CD4-positive, CD25-positive, alpha-beta regulatory T cell (primary cell): Measurements from ENCODE around the gene CTH. TPM values are rescaled to one million over a fixed set of nuclear protein-coding genes. Genes with fewer than 3 reads are reported as not detected.
A peak's percentile ranks its signal among the peaks of the same experiment; 100 is the strongest.
"Not testable (repeated sequence)": the region's sequence is repeated elsewhere in the genome, so short reads cannot be mapped to it uniquely, and the experiment has no call there.

Source experiments
- ATAC-seq, 2 donors: fragments of 150-1000 bp; cut with Tn5 transposase; one replicate each; pipeline ENCODE4 v1.10.0; 2021; ENCODE audit warnings: low read depth in 2 of 2, moderate number of reproducible peaks in 2 of 2, moderate library complexity in 1 of 2
- DNase-seq, 3 donors: peaks; one replicate each; pipeline versions ENCODE4 v3.0.0 to v3.0.0-alpha.2; 2012 to 2022; ENCODE audit warnings: mixed read lengths in 1 of 3
- H3K27ac ChIP-seq: one replicate; pipeline ENCODE4 v1.7.0; 2013; ENCODE audit warnings: mild to moderate bottlenecking, low read length; ENCODE audit not compliant: insufficient read depth, poor library complexity, severe bottlenecking
- H3K27me3 ChIP-seq: one replicate; pipeline ENCODE4 v1.7.0; 2013; ENCODE audit warnings: low read length; ENCODE audit not compliant: control insufficient read depth, insufficient read depth
- H3K36me3 ChIP-seq: one replicate; pipeline ENCODE4 v1.7.0; 2013; ENCODE audit warnings: mild to moderate bottlenecking, low read length, moderate library complexity; ENCODE audit not compliant: control insufficient read depth, insufficient read depth
- H3K4me1 ChIP-seq: 2 replicates; pipeline ENCODE4 v1.7.0; 2013; ENCODE audit warnings: mild to moderate bottlenecking, low read length; ENCODE audit not compliant: insufficient read depth, control insufficient read depth, poor library complexity, severe bottlenecking
- H3K4me3 ChIP-seq: one replicate; pipeline ENCODE4 v1.7.0; 2013; ENCODE audit warnings: low read depth, mild to moderate bottlenecking, low read length, moderate library complexity
- H3K9me3 ChIP-seq, 2 experiments: 1 replicate in 1 of 2; 2 replicates in 1 of 2; pipeline ENCODE4 v1.7.0; 2013; ENCODE audit warnings: low read length in 2 of 2, mild to moderate bottlenecking in 1 of 2, moderate library complexity in 1 of 2; ENCODE audit not compliant: control insufficient read depth in 2 of 2
- H3K27ac Mint-ChIP-seq, 3 donors: one replicate each; pipeline ENCODE4 v1.8.0; 2020 to 2022; ENCODE audit warnings: mild to moderate bottlenecking in 3 of 3, mixed read lengths in 3 of 3, moderate library complexity in 2 of 3
- H3K27me3 Mint-ChIP-seq: one replicate; pipeline ENCODE4 v1.8.0; 2022; ENCODE audit warnings: mild to moderate bottlenecking, mixed read lengths
- H3K36me3 Mint-ChIP-seq: one replicate; pipeline ENCODE4 v1.8.0; 2020; ENCODE audit warnings: mixed read lengths
- H3K4me1 Mint-ChIP-seq, 4 donors: one replicate each; pipeline ENCODE4 v1.8.0; 2020 to 2022; ENCODE audit warnings: mixed read lengths in 4 of 4, mild to moderate bottlenecking in 1 of 4
- H3K4me3 Mint-ChIP-seq, 4 donors: one replicate each; pipeline ENCODE4 v1.8.0; 2020 to 2022; ENCODE audit warnings: mild to moderate bottlenecking in 4 of 4, mixed read lengths in 4 of 4, moderate library complexity in 3 of 4
- H3K9me3 Mint-ChIP-seq, 7 donors: one replicate each; pipeline ENCODE4 v1.8.0; 2020 to 2022; ENCODE audit warnings: mixed read lengths in 7 of 7, mild to moderate bottlenecking in 3 of 7, moderate library complexity in 2 of 7
- polyA plus RNA-seq, 4 donors: library from polyadenylated mRNA; unstranded; fragments of 300-500 nt; fragmentation: Illumina TruSeq; gene quantifications; one replicate each; pipeline ENCODE4 v1.2.3, GENCODE V29; 2021
- total RNA-seq: library from RNA; stranded (reverse); gene quantifications from one replicate; pipeline ENCODE4 v1.2.3, GENCODE V29; 2022

CTH gene
- total RNA-seq (4.6 TPM), polyA plus RNA-seq (1 to 10 TPM in 2 of 4 donors, under 1 TPM in 1, not detected in 1; 0.71 to 2.3 (median 1.6) TPM)

DNA sequence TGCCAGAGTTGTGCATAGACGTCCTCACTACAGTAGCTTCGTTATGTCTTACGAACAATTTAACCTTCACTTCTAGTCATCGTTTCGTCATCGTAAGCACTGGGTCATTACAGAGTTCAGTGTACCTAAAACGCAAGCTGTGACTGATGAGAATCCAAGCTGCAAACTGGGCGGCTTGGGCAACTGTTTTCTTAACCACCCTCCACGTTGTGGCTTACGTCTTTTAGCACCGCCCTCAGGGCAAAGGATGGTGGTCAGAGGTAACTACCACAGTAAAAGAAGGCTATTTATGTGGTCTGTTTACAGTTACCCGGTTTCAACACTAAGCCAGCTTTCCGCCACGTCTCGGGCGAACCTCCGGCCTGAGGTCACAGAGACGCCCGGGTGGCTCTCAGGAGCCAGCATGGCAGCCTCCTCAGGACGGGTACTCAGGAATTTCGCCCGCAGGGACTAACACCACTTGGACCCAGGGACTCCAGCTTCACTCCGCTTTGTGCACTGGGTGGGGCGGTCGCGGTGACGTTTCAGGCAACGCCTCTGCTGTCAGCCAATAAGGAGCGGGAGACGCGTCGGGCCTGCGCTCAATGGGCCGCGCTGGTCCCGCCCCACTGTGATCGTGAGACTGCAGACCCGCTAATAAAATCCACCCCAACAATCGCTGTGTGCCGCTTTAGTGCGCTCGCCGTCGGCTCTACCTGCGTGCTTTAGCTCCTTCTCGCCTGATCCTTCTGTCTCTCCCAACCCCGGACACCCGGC, at the start of gene CTH:
Gene CTH (plus strand): TSS at position 665 of the 756 bp plus-strand sequence. CDS start 148 bp downstream, outside the sequence.
- H3K27ac Mint-ChIP-seq: peak within 1 kb of the TSS; percentile 90 to 98 (median 98)
- Histone ChIP-seq H3K4me3 (peak within 1 kb of the TSS; percentile 89), H3K27ac (peak within 1 kb of the TSS; percentile 90), H3K4me1 (peaks cover 14% of the 10 kb centered on the region), H3K36me3 (no peaks in the 10 kb centered on the region), H3K9me3 (no peaks in the 10 kb centered on the region), H3K27me3 (peaks cover 1% of the 10 kb centered on the region)
- peaks cover 24% of the 10 kb centered on the region for H3K27me3 Mint-ChIP-seq
- ATAC-seq (peak; percentile 97 to 98), DNase-seq (peak; percentile 87 to 96 (median 92))
- no peaks in the 10 kb centered on the region for H3K36me3 Mint-ChIP-seq
- no peaks in the 10 kb centered on the region for H3K9me3 Mint-ChIP-seq
- peak within 1 kb of the TSS; percentile 93 to 98 (median 96) for H3K4me3 Mint-ChIP-seq
- peaks cover 10 to 29% (median 22%) of the 10 kb centered on the region in 4 donors for H3K4me1 Mint-ChIP-seq

- DNase-seq: no peak
- Mint-ChIP-seq H3K27me3 (peaks cover 6% of the 10 kb centered on the region), H3K4me3 (no peak overlapping the region), H3K9me3 (no peaks in the 10 kb centered on the region), H3K36me3 (peaks cover 9% of the 10 kb centered on the region), H3K4me1 (peaks cover 0 to 7% (median 3%) of the 10 kb centered on the region in 4 donors), H3K27ac (peak overlapping the region in 1 of 3 donors; percentile 5)
- Histone ChIP-seq H3K36me3 (no peaks in the 10 kb centered on the region), H3K4me1 (no peaks in the 10 kb centered on the region), H3K4me3 (no peak overlapping the region), H3K27ac (no peak overlapping the region), H3K27me3 (no peaks in the 10 kb centered on the region), H3K9me3 (no peaks in the 10 kb centered on the region)
- ATAC-seq: no peak
Measured at GRCh38 chr1:70361727-70362398, 49.2 kb upstream of the CTH start.

- Mint-ChIP-seq H3K4me1 (peaks cover 0 to 5% (median 2%) of the 10 kb centered on the region in 4 donors), H3K36me3 (peaks cover 11% of the 10 kb centered on the region), H3K9me3 (no peaks in the 10 kb centered on the region), H3K27ac (no peak overlapping the region), H3K4me3 (no peak overlapping the region), H3K27me3 (peaks cover 6% of the 10 kb centered on the region)
- ATAC-seq: no peak
- DNase-seq: no peak
- Histone ChIP-seq H3K9me3 (no peaks in the 10 kb centered on the region), H3K27me3 (no peaks in the 10 kb centered on the region), H3K36me3 (no peaks in the 10 kb centered on the region), H3K4me3 (no peak overlapping the region), H3K4me1 (no peaks in the 10 kb centered on the region), H3K27ac (no peak overlapping the region)
Measured at GRCh38 chr1:70364439-70364838, 46.6 kb upstream of the CTH start.

DNA sequence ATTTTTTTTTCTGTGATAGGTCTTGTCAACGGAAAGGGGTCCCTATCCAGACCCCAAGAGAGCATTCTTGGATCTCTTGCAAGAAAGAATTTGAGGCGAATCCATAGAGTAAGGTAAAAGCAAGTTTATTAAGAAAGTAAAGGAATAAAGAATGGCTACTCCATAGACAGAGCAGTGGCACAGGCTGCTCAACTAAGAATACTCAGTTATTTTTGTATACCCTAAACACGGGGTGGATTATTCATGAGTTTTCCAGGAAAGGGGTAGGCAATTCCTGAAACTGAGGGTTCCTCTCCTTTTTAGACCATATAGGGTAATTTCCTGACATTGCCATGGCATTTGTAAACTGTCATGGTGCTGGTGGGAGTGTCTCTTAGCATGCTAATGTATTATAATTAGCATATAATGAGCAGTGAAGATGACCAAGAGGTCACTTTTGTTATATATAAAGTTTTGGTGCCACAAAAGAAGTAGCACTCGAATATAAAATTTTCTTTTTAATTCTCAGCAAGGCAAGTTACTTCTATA, 44.6 kb upstream of the CTH start:
- not testable (repeated sequence) for ATAC-seq

DNA sequence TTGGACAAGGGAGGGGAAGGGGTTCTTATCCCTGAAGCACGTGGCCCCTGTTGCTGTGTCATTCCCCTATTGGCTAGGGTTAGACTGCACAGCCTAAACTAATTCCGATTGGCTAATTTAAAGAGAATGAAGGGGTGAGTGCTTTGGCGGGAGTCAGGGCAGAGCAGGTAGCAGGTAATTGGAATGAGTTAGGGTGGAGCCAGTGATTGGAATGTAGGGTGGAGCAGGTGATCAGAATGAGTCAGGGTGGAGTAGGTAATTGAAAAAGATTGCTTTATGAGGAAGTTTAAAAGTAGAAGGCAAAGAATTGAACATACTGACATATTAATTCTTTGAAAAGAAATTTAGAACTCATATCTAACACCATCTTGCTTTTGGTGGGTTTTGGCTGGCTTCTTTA, 44.1 kb upstream of the CTH start:
- not testable (repeated sequence) for DNase-seq, H3K9me3 Mint-ChIP-seq, H3K27ac ChIP-seq, H3K36me3 ChIP-seq, H3K9me3 ChIP-seq, H3K27me3 ChIP-seq, H3K4me1 ChIP-seq, H3K4me3 ChIP-seq, H3K27me3 Mint-ChIP-seq, ATAC-seq, H3K27ac Mint-ChIP-seq, H3K4me1 Mint-ChIP-seq, H3K4me3 Mint-ChIP-seq
- H3K36me3 Mint-ChIP-seq: peaks cover 11% of the 10 kb centered on the region

More for the DNA sequence above, 44.6 kb upstream of the CTH start:
- H3K9me3 Mint-ChIP-seq, H3K4me3 Mint-ChIP-seq, H3K27ac ChIP-seq, H3K36me3 ChIP-seq, H3K4me3 ChIP-seq, H3K4me1 Mint-ChIP-seq, H3K27me3 ChIP-seq, H3K9me3 ChIP-seq, H3K27me3 Mint-ChIP-seq, H3K27ac Mint-ChIP-seq, H3K4me1 ChIP-seq: not testable (repeated sequence)
- DNase-seq: peak in 1 of 3 donors; percentile 10
- peaks cover 11% of the 10 kb centered on the region for H3K36me3 Mint-ChIP-seq

- H3K4me1 Mint-ChIP-seq, H3K27me3 Mint-ChIP-seq, H3K4me3 ChIP-seq, H3K9me3 Mint-ChIP-seq, ATAC-seq, H3K9me3 ChIP-seq, DNase-seq, H3K4me3 Mint-ChIP-seq, H3K27ac Mint-ChIP-seq, H3K27me3 ChIP-seq, H3K36me3 ChIP-seq, H3K4me1 ChIP-seq, H3K27ac ChIP-seq: not testable (repeated sequence)
- peaks cover 11% of the 10 kb centered on the region for H3K36me3 Mint-ChIP-seq
Measured at GRCh38 chr1:70367397-70367796, 43.7 kb upstream of the CTH start.

GRCh38 chr1:70371586-70371985, 39.5 kb upstream of the CTH start:
- ATAC-seq, H3K27me3 ChIP-seq, H3K27ac Mint-ChIP-seq, H3K4me1 Mint-ChIP-seq, H3K27ac ChIP-seq, H3K9me3 ChIP-seq, H3K36me3 Mint-ChIP-seq, H3K4me3 ChIP-seq, H3K36me3 ChIP-seq, H3K9me3 Mint-ChIP-seq, H3K4me3 Mint-ChIP-seq, H3K4me1 ChIP-seq, DNase-seq, H3K27me3 Mint-ChIP-seq: not testable (repeated sequence)
